AG04449 (cell line): ENCODE results near the gene KRT85.

ENCODE experiments used
- CTCF ChIA-PET: fragments of 350-600 bp; formaldehyde crosslinking; extraction: SDS; loops from one replicate; lab custom pipeline; 2021; ENCODE audit warnings: antibody characterized with exemption; lab: Yijun Ruan, JAX
- POLR2A ChIA-PET: fragments of 400-600, 350-600 bp; formaldehyde crosslinking; extraction: SDS; loops from one replicate; lab custom pipeline; 2020; ENCODE audit warnings: antibody characterized with exemption, inconsistent platforms; lab: Yijun Ruan, JAX
- DNase-seq: peaks from one replicate; pipeline ENCODE4 v3.0.0-alpha.2; 2010; ENCODE audit warnings: low read depth, low spot score
- H3K4me3 ChIP-seq: 2 replicates; pipeline ENCODE4 v1.5.1; 2011; ENCODE audit warnings: low read depth, mild to moderate bottlenecking, control low read depth, low read length
- TF ChIP-seq, protein P1 (sequence below): IDR thresholded peaks from one replicate; pipeline ENCODE4 v1.5.1; 2011; ENCODE audit warnings: mild to moderate bottlenecking, moderate library complexity, low read length, control low read depth, inconsistent platforms; ENCODE audit not compliant: insufficient read depth; ENCODE audit errors: missing control alignments

Gene KRT85

DNA sequence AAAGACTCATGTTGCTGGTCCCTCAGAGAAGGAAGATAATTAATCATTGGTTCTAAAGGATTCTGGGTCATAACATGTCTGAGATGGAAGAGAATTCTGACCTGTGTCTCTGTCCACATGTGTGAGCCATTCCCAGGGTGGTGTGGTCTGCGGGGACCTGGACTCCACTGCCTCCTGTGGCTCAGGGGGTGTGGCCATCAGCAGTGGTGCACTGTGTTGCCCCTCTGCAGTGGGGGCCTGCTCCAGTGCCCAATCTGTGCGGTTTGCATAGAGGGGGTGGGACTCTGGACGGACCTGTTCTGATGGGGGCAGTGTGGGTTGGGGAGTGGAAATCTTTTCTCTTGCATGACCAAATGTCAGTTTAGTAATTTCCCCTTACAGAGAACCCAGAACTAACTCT is 13.5 kb downstream of the KRT85 start:
- H3K4me3 ChIP-seq: no peak overlapping the region
- DNase-seq: no peak
- ChIA-PET CTCF (interaction anchor here (1.1 to 3.5 kb wide), 4 partner anchors 14 to 198 kb away, joined by 4 to 20 read pairs (median 9); no protein-coding TSS in a partner anchor), POLR2A (no interaction called here)
- TF ChIP-seq, protein P1, sequence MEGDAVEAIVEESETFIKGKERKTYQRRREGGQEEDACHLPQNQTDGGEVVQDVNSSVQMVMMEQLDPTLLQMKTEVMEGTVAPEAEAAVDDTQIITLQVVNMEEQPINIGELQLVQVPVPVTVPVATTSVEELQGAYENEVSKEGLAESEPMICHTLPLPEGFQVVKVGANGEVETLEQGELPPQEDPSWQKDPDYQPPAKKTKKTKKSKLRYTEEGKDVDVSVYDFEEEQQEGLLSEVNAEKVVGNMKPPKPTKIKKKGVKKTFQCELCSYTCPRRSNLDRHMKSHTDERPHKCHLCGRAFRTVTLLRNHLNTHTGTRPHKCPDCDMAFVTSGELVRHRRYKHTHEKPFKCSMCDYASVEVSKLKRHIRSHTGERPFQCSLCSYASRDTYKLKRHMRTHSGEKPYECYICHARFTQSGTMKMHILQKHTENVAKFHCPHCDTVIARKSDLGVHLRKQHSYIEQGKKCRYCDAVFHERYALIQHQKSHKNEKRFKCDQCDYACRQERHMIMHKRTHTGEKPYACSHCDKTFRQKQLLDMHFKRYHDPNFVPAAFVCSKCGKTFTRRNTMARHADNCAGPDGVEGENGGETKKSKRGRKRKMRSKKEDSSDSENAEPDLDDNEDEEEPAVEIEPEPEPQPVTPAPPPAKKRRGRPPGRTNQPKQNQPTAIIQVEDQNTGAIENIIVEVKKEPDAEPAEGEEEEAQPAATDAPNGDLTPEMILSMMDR: no peak

DNA sequence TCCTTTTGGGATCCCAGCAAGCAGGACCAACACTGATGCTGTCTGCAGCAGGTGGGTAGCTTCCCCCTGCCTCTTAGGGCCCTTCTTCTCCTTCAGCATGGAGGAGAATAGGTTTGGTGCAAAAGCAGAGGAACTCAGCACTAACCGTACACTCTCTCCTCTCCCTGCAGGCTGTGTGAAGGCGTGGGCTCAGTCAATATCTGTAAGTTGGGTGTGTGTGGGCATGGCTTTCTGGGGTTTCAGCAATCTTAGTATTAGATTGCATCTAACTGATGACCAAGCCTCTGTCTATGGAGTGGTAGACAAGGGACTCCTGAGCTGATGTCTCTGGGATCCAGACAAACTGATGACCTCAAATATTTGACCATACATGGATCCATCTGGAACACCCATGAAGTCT is 14.3 kb downstream of the KRT85 start:
- H3K4me3 ChIP-seq: no peak overlapping the region
- ChIA-PET CTCF (interaction anchor here (1.1 to 3.5 kb wide), 5 partner anchors 9 to 198 kb away, joined by 3 to 14 read pairs (median 4); no protein-coding TSS in a partner anchor), POLR2A (no interaction called here)
- DNase-seq: no peak
- TF ChIP-seq, protein P1: no peak

DNA sequence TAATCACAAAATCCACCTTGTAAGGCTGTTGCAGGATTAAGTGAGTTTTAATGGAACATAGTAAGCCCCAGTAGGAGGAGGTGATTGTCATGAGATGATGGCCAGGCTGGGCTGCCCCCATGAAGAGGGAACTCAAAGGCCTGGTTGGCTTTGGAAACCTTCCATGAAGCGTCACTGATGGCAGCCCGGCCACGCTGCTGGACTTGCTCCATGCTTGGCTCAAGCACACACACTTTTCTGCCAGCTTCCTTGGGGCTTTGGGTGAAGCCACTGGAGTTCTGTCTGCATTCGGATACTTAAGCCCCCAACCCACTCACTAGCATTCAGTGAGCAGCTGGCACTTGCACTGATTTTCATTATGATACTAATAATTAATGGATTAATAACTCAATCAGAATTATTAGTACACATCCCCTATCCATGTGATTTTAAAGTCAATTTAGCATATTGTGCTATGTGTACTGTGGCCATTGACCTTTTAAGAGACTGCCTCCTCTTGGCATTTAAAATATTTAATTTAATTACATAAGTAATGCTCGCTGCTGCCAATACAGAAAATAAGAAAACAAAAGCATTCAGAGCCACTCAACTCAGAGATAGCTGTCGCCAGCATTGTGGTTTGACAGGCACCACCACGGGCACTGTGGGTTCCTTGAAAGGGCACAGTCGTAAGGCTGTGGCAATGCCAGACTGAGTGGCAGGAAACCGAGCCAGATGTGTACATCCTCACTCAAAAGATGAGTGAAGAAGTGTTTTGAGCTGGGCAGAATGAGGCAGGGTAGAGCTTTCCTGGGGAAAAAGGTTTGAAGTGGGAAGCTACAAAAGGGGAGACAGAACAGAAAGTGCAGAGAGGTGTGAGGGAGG is 15.9 kb downstream of the KRT85 start:
- POLR2A ChIA-PET: no interaction called here
- H3K4me3 ChIP-seq: no peak overlapping the region
- no peak for DNase-seq
- CTCF ChIA-PET: interaction anchor here (1.1 to 3.5 kb wide), 5 partner anchors 11 to 529 kb away, joined by 3 to 14 read pairs (median 6); no protein-coding TSS in a partner anchor
- TF ChIP-seq, protein P1: no peak

DNA sequence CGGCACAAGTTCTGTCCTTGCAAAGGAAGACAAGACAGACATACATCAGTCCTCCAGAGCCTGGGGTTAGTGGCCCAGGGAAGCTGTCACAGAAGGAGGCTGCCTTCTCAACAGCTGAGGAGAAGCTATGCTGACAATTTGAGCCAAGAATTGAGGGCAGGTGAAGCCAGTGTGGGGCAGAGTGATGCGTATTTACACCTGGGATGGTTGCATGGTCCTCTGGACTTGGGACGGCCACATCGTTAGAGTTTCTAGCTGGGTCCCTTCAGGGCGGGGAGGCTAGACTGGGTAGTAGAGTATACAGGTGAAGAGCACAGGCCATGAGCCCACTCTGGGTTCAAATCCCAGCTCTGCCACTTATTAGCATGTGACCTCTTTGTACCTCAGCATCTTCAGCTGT is 16.5 kb downstream of the KRT85 start:
- DNase-seq: no peak
- CTCF ChIA-PET: interaction anchor here (1.2 to 3.5 kb wide), 4 partner anchors 22 to 529 kb away, joined by 5 to 14 read pairs (median 7); no protein-coding TSS in a partner anchor
- POLR2A ChIA-PET: no interaction called here
- no peak overlapping the region for H3K4me3 ChIP-seq
- TF ChIP-seq, protein P1: no peak

DNA sequence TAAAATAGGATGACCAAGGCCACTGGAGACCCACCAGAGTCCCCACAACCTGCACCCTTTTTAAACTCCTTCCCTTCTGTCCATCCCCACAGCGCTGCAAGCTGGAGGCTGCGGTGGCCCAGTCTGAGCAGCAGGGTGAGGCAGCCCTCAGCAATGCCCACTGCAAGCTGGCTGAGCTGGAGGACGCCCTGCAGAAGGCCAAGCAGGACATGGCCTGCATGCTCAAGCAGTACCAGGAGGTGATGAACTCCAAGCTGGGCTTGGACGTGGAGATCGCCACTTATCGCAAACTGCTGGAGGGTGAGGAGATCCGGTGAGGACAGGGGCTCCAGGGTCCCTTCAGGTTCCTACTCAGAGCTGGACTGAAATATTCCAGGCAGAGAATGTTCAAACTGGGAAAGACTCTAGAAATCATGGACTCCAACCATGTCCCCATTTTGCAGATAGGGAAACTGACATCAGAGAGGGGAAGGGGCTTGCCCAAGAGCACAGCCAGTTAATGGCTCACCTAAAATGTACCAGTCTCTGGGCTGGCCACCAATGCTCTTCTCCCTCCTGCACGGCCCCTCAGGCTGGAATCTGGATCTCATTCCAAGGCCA is 17.2 kb downstream of the KRT85 start:
- DNase-seq: no peak
- ChIA-PET CTCF (interaction anchor here (0.7 to 3.5 kb wide), 5 partner anchors 22 to 530 kb away, joined by 3 to 14 read pairs (median 5); no protein-coding TSS in a partner anchor), POLR2A (no interaction called here)
- H3K4me3 ChIP-seq: no peak overlapping the region
- TF ChIP-seq, protein P1: no peak

GRCh38 chr12:52349196-52349595 is 18.1 kb downstream of the KRT85 start:
- ChIA-PET POLR2A (no interaction called here), CTCF (interaction anchor here (0.7 to 3.2 kb wide), 2 partner anchors 22 to 23 kb away, joined by 3 to 9 read pairs; no protein-coding TSS in a partner anchor)

More at GRCh38 chr12:52349196-52349595, 18.1 kb downstream of the KRT85 start:
- H3K4me3 ChIP-seq: no peak overlapping the region
- TF ChIP-seq, protein P1: no peak
- no peak for DNase-seq
